ENCODE results near the gene PSPC1.
"Not testable (repeated sequence)": the region's sequence is repeated elsewhere in the genome, so short reads cannot be mapped to it uniquely, and the experiment has no call there.

The PSPC1 gene, protein sequence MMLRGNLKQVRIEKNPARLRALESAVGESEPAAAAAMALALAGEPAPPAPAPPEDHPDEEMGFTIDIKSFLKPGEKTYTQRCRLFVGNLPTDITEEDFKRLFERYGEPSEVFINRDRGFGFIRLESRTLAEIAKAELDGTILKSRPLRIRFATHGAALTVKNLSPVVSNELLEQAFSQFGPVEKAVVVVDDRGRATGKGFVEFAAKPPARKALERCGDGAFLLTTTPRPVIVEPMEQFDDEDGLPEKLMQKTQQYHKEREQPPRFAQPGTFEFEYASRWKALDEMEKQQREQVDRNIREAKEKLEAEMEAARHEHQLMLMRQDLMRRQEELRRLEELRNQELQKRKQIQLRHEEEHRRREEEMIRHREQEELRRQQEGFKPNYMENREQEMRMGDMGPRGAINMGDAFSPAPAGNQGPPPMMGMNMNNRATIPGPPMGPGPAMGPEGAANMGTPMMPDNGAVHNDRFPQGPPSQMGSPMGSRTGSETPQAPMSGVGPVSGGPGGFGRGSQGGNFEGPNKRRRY

DNA sequence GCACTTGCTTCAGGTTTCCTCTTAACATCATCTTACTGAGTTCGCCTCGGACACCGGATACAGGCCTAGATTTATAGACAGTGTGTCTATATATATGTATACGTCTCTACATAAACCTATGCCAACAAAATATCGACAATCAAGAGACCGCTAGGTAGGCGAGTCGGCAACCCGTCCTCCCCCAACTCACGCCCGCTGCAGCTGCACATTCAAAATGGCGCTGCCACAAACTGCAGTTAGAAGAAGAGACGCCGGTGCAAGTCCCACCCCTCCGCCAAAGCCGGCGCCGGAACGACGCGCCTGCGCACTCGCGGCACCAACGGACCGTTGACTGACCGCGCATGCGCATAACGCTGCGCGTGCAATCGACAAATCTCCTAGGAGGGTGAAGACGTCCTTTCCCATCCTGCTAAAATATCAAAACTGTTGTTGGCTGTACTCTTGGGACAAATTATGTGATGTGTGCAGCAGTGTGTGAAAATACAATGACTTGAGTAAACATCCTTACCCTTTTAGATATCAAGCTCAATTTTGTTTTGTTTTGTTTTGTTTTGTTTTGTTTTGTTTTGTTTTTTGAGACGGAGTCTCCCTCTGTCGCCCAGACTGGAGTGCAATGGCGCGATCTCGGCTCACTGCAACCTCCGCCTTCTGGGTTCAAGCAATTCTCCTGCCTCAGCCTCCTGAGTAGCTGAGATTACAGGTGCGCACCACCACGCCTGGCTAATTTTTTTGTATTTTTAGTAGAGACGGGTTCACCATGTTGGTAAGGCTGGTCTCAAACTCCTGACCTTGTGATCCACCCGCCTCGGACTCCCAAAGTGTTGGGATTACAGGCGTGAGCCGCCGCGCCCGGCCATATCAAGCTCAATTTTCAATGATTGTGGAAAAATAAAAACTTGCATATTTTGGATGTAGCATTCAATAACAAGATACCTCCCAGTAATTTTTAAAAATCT lies at the start of gene PSPC1:
Gene PSPC1 (minus strand): TSS at position 219 of the 956 bp plus-strand sequence. CDS start 188 bp downstream, at position 31.
- POLR2A ChIA-PET = interaction anchor here (0.6 kb wide), 1 partner anchor 1136 kb away, joined by 3 read pairs; no protein-coding TSS in a partner anchor
- DNase-seq (ENCODE audit: extremely low spot score) = peak; percentile 96
- CTCF ChIA-PET = interaction anchor here (1.0 to 1.3 kb wide), 4 partner anchors 9 to 82 kb away, joined by 3 read pairs; no protein-coding TSS in a partner anchor

DNA sequence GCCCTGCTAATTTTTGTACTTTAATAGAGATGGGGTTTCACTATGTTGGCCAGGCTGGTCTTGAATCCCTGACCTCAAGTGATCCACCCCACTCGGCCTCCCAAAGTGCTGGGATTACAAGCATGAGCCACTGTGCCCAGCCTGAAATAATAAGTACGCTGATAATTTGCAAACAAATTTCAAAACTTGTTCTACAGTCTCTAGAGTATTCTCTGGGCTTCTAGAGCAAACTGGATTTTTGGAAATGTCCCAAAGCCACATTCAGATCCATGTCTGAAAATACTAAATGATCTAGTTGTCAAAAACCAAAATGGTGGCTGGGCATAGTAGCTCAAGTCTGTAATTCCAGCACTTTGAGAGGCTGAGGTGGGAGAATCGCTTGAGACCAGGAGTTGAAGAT lies 39.9 kb upstream of the PSPC1 start:
- TF ChIP-seq, protein P1, sequence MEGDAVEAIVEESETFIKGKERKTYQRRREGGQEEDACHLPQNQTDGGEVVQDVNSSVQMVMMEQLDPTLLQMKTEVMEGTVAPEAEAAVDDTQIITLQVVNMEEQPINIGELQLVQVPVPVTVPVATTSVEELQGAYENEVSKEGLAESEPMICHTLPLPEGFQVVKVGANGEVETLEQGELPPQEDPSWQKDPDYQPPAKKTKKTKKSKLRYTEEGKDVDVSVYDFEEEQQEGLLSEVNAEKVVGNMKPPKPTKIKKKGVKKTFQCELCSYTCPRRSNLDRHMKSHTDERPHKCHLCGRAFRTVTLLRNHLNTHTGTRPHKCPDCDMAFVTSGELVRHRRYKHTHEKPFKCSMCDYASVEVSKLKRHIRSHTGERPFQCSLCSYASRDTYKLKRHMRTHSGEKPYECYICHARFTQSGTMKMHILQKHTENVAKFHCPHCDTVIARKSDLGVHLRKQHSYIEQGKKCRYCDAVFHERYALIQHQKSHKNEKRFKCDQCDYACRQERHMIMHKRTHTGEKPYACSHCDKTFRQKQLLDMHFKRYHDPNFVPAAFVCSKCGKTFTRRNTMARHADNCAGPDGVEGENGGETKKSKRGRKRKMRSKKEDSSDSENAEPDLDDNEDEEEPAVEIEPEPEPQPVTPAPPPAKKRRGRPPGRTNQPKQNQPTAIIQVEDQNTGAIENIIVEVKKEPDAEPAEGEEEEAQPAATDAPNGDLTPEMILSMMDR (IDR thresholded peaks at IDR 0.05; ENCODE audit: control extremely low read depth, extremely low read depth, low read depth, missing control alignments) = no peak
- ChIA-PET POLR2A (no interaction called here), CTCF (interaction anchor here (1.0 to 1.3 kb wide), 2 partner anchors 24 to 36 kb away, joined by 3 read pairs; no protein-coding TSS in a partner anchor)
- DNase-seq (ENCODE audit: extremely low spot score) = no peak

DNA sequence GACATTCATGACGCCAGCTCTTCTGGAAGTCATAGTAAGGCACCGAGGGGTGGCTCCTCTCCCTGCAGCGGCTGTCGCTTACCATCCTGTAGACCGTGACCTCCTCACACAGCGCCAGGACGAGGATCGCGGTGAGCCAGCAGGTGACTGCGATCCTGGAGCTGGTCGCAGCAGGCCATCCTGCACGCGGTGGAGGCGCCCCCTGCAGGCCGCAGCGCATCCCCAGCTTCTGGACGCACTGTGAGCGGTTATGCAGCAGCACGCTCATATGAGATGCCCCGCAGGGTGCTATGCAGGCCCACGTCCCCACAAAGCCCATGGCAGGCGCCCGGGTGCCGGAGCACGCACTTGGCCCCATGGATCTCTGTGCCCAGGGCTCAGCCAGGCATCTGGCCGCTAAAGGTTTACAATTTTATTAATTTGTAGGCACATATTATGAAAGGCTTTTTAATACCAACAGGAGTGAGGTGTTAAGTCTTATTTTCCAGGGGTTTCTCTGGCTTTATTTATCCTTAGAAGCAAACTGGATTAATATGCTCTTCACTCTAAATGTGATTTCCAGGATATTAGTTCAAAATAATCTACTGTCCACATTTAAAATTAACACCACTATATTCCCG lies 35.6 kb upstream of the PSPC1 start:
- ChIA-PET POLR2A (interaction anchor here (0.9 kb wide), 1 partner anchor 54 kb away, joined by 4 read pairs; no protein-coding TSS in a partner anchor), CTCF (interaction anchor here (0.7 to 1.1 kb wide), 3 partner anchors 9 to 22 kb away, joined by 3 to 4 read pairs (median 4); no protein-coding TSS in a partner anchor)
- TF ChIP-seq, protein P1 (IDR thresholded peaks at IDR 0.05; ENCODE audit: control extremely low read depth, extremely low read depth, low read depth, missing control alignments) = peak; percentile 30
- DNase-seq (ENCODE audit: extremely low spot score) = no peak

DNA sequence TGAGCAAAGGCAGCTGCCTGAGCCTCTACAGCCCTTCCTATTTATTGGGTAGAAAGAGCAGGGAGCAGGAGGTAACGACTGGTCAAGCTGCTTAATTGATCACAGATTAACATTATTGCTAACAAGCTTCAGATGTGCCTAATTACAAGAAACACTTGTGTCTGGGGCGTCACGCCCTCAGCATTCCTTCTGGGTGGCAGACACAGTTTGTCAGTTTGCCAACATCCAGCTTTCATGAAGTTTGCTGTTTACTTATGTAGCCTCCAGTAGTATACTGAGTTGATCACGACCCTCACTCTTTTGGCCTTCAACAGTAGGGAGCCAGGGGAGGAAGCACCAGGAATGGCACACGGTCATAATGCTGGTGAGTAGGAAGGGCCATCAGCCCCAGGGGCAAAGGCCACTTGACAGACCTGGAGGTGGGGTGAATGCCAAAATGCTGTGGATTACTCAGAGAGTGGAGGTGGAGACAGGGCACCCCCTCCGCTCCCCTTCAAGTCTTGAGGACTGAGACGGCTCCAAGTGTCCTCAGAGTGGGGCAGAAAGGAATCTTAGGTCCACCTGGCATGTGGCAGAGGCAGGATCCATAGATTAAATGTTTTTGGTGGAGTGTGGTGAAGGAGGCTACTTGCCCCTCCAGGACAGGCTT lies 34.9 kb upstream of the PSPC1 start:
- ChIA-PET POLR2A (interaction anchor here (0.9 kb wide), 1 partner anchor 54 kb away, joined by 4 read pairs; no protein-coding TSS in a partner anchor), CTCF (interaction anchor here (0.7 to 1.1 kb wide), 4 partner anchors 9 to 34 kb away, joined by 3 to 4 read pairs (median 4); no protein-coding TSS in a partner anchor)
- TF ChIP-seq, protein P1 (IDR thresholded peaks at IDR 0.05; ENCODE audit: control extremely low read depth, extremely low read depth, low read depth, missing control alignments) = no peak
- DNase-seq (ENCODE audit: extremely low spot score) = no peak

DNA sequence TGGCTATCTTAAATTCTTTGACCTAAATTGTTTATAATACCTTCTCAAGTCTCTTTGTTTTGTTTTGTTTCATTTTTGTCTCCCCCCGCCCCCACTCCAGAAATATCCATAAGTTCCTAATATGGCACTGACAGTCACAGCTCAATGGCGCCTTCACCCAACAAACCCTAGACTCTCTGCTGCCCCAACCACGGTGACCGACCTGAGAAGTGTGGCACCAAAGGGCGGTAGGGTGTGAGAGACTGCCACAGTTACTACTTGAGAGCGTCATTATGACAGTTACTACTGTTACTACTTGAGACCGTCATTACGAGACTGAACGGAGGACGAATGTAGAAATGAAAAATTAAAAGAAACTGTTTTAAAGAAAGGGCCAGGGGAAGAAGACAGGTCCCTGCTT lies 34.4 kb upstream of the PSPC1 start:
- TF ChIP-seq, protein P1 (IDR thresholded peaks at IDR 0.05; ENCODE audit: control extremely low read depth, extremely low read depth, low read depth, missing control alignments) = no peak
- no peak for DNase-seq (ENCODE audit: extremely low spot score)
- CTCF ChIA-PET = interaction anchor here (0.7 to 1.1 kb wide), 3 partner anchors 9 to 33 kb away, joined by 3 to 4 read pairs (median 4); no protein-coding TSS in a partner anchor
- POLR2A ChIA-PET = no interaction called here

DNA sequence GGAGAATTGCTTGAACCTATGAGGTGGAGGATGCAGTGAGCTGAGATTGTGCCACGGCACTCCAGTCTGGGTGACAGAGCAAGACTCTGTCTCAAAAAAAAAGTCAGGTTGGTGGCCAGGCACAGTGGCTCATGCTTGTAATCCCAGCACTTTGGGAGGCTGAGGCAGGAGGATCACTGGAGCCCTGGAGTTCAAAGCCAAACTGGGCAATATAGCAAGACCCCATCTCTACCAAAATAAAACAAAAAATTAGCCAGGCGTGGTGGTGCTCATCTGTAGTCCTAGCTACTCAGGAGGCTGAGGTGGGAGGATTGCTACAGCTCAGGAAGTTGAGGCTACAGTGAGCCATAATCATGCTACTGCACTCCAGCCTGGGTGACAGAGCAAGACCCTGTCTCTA lies 33.1 kb upstream of the PSPC1 start:
- CTCF ChIA-PET = interaction anchor here (0.8 kb wide), 1 partner anchor 19 kb away, joined by 3 read pairs; no protein-coding TSS in a partner anchor
- POLR2A ChIA-PET; DNase-seq (ENCODE audit: extremely low spot score): not testable (repeated sequence)

Measured in GM10248 (cell line).